Neural cell (in vitro differentiated cells): ENCODE results near the gene MYO5C. TPM values are rescaled to one million over a fixed set of nuclear protein-coding genes. Genes with fewer than 3 reads are reported as not detected.
A peak's percentile ranks its signal among the peaks of the same experiment; 100 is the strongest.

Experiments
- H2AFZ ChIP-seq: fragments of 200-600, 300-800 bp; sonication (generic), shearing (Covaris generic); 2 replicates; pipeline ENCODE4 v1.6.0; 2014; ENCODE audit warnings: low read depth, mild to moderate bottlenecking, antibody characterized with exemption, low read length, moderate library complexity
- H3F3A ChIP-seq: fragments of 200-600 bp; shearing (Covaris generic); 2 replicates; pipeline ENCODE4 v1.6.1; 2016; ENCODE audit warnings: mild to moderate bottlenecking, moderate library complexity, mixed read lengths, antibody characterized with exemption, low read length; ENCODE audit not compliant: insufficient read depth, poor library complexity, severe bottlenecking
- H3K27ac ChIP-seq: fragments of 200-600, 300-800 bp; sonication (generic), shearing (Covaris generic); 2 replicates; pipeline ENCODE4 v1.5.1; 2014; ENCODE audit warnings: mild to moderate bottlenecking, low read length, moderate library complexity
- H3K27me3 ChIP-seq: fragments of 300-800, 200-600 bp; sonication (generic), shearing (Covaris generic); 2 replicates; pipeline ENCODE4 v1.6.0; 2014; ENCODE audit warnings: mild to moderate bottlenecking, low read depth, low read length, moderate library complexity; ENCODE audit not compliant: insufficient read depth
- H3K36me3 ChIP-seq: fragments of 300-800, 200-600 bp; sonication (generic), shearing (Covaris generic); 2 replicates; pipeline ENCODE4 v1.5.1; 2014; ENCODE audit warnings: mild to moderate bottlenecking, antibody characterized with exemption, low read length, moderate library complexity; ENCODE audit not compliant: insufficient read depth
- H3K4me2 ChIP-seq: fragments of 300-800, 200-600 bp; sonication (generic), shearing (Covaris generic); 2 replicates; pipeline ENCODE4 v1.6.0; 2014; ENCODE audit warnings: mild to moderate bottlenecking, low read length
- H3K4me3 ChIP-seq: fragments of 300-800, 200-600 bp; sonication (generic), shearing (Covaris generic); 2 replicates; pipeline ENCODE4 v1.5.1; 2014; ENCODE audit warnings: mild to moderate bottlenecking, low read length, moderate library complexity
- H3K79me2 ChIP-seq: fragments of 200-600 bp; shearing (Covaris generic); replicated peaks from 2 replicates; pipeline ENCODE4 v1.6.0; 2014; ENCODE audit warnings: mild to moderate bottlenecking, low read length, moderate library complexity; ENCODE audit not compliant: insufficient read depth
- H3K9ac ChIP-seq: fragments of 300-800, 200-600 bp; sonication (generic), shearing (Covaris generic); 2 replicates; pipeline ENCODE4 v1.6.1; 2016; ENCODE audit warnings: mild to moderate bottlenecking, low read length, mixed read lengths
- H3K9me2 ChIP-seq: fragments of 200-600 bp; shearing (Covaris generic); 2 replicates; pipeline ENCODE4 v1.6.1; 2016; ENCODE audit warnings: mild to moderate bottlenecking, low read length, mixed read lengths; ENCODE audit not compliant: insufficient read depth
- H3K9me3 ChIP-seq: fragments of 200-600, 300-800 bp; sonication (generic), shearing (Covaris generic); 2 replicates; pipeline ENCODE4 v1.6.1; 2016; ENCODE audit warnings: mild to moderate bottlenecking, mixed run types, low read length, moderate library complexity, mixed read lengths
- H4K20me1 ChIP-seq: fragments of 200-600 bp; shearing (Covaris generic); 2 replicates; pipeline ENCODE4 v1.6.1; 2016; ENCODE audit warnings: mild to moderate bottlenecking, mixed run types; ENCODE audit not compliant: insufficient read depth
- CTCF ChIP-seq: fragments of 450-650 bp; IDR thresholded peaks from 2 replicates; pipeline ENCODE4 v1.5.1; 2014; ENCODE audit warnings: antibody characterized with exemption, mild to moderate bottlenecking, moderate library complexity; ENCODE audit not compliant: poor library complexity, severe bottlenecking
- EP300 ChIP-seq: fragments of 450-650 bp; conservative IDR thresholded peaks from 2 replicates; pipeline ENCODE4 v1.6.1; 2014; ENCODE audit warnings: antibody characterized with exemption, mild to moderate bottlenecking, moderate library complexity; ENCODE audit not compliant: poor library complexity, severe bottlenecking
- EZH2 ChIP-seq: fragments of 200-600, 300-800 bp; shearing (Covaris generic), sonication (generic); IDR thresholded peaks from 2 replicates; pipeline ENCODE4 v1.6.1; 2014; ENCODE audit warnings: antibody characterized with exemption, low read length, borderline replicate concordance, mild to moderate bottlenecking; ENCODE audit not compliant: insufficient read depth, poor library complexity, severe bottlenecking
- MXI1 ChIP-seq: fragments of 450-650 bp; conservative IDR thresholded peaks from 2 replicates; pipeline ENCODE4 v1.6.1; 2014; ENCODE audit warnings: antibody characterized with exemption, mild to moderate bottlenecking; ENCODE audit not compliant: poor library complexity, severe bottlenecking
- POLR2AphosphoS5 ChIP-seq: IDR thresholded peaks from 2 replicates; pipeline ENCODE4 v1.6.1; 2012
- RAD21 ChIP-seq: fragments of 450-650 bp; conservative IDR thresholded peaks from 2 replicates; pipeline ENCODE4 v1.6.1; 2014; ENCODE audit warnings: antibody characterized with exemption, mild to moderate bottlenecking, moderate library complexity
- REST ChIP-seq: IDR thresholded peaks from 2 replicates; pipeline ENCODE4 v1.6.1; 2012; ENCODE audit warnings: borderline replicate concordance
- SMC3 ChIP-seq: fragments of 450-650 bp; conservative IDR thresholded peaks from 2 replicates; pipeline ENCODE4 v1.6.1; 2014; ENCODE audit warnings: antibody characterized with exemption, mild to moderate bottlenecking, moderate library complexity; ENCODE audit not compliant: poor library complexity
- TAF1 ChIP-seq: IDR thresholded peaks from 2 replicates; pipeline ENCODE4 v1.6.1; 2012; ENCODE audit warnings: low read depth
- polyA plus RNA-seq: library from polyadenylated mRNA; depleted of rRNA; stranded (reverse); fragments of >200 nt; gene quantifications from 2 replicates; pipeline ENCODE4 v1.2.3, GENCODE V29; 2014

Gene MYO5C
- polyA plus RNA-seq, 1 donor from 2014 or later: 0.77 TPM

- H3K4me3 ChIP-seq: no peak overlapping the region
- H3K36me3 ChIP-seq: peaks cover 5% of the 10 kb centered on the region
- TF ChIP-seq CTCF (peak; percentile 46), TAF1 (no peak), POLR2AphosphoS5 (no peak), REST (no peak), SMC3 (peak; percentile 60), EZH2 (no peak)
- H3K4me2 ChIP-seq: no peak overlapping the region
- no peak overlapping the region for H3K9ac ChIP-seq
- H3K27ac ChIP-seq: no peak overlapping the region
- no peaks in the 10 kb centered on the region for H3K9me2 ChIP-seq
- no peaks in the 10 kb centered on the region for H4K20me1 ChIP-seq
- no peaks in the 10 kb centered on the region for H3K27me3 ChIP-seq
- H2AFZ ChIP-seq: no peak overlapping the region
- H3K79me2 ChIP-seq: no peaks in the 10 kb centered on the region
- no peaks in the 10 kb centered on the region for H3F3A ChIP-seq
- H3K9me3 ChIP-seq: no peaks in the 10 kb centered on the region
Measured at GRCh38 chr15:52336529-52336928, 40.9 kb upstream of the MYO5C start.

- Histone ChIP-seq H3K9me2 (no peaks in the 10 kb centered on the region), H3K27ac (no peak overlapping the region), H3K79me2 (no peaks in the 10 kb centered on the region), H2AFZ (no peak overlapping the region), H3K9me3 (no peaks in the 10 kb centered on the region), H4K20me1 (no peaks in the 10 kb centered on the region), H3K27me3 (no peaks in the 10 kb centered on the region), H3K9ac (no peak overlapping the region), H3K36me3 (peaks cover 7% of the 10 kb centered on the region), H3K4me2 (no peak overlapping the region), H3F3A (no peaks in the 10 kb centered on the region), H3K4me3 (no peak overlapping the region)
- TF ChIP-seq EP300: no peak
- no peak for TF ChIP-seq SMC3
Measured at GRCh38 chr15:52334491-52335160, 39.0 kb upstream of the MYO5C start.

GRCh38 chr15:52331490-52332240, 36.1 kb upstream of the MYO5C start:
- no peaks in the 10 kb centered on the region for H4K20me1 ChIP-seq
- H2AFZ ChIP-seq: no peak overlapping the region
- H3K27ac ChIP-seq: no peak overlapping the region
- no peaks in the 10 kb centered on the region for H3K9me3 ChIP-seq
- H3K4me2 ChIP-seq: no peak overlapping the region
- no peak overlapping the region for H3K9ac ChIP-seq
- H3K4me3 ChIP-seq: no peak overlapping the region
- H3K36me3 ChIP-seq: peaks cover 20% of the 10 kb centered on the region
- H3K9me2 ChIP-seq: no peaks in the 10 kb centered on the region
- TF ChIP-seq POLR2AphosphoS5 (no peak), EP300 (no peak), EZH2 (no peak), MXI1 (no peak), CTCF (peak; percentile 63), SMC3 (peak; percentile 72), RAD21 (peak; percentile 72), TAF1 (no peak), REST (no peak)
- no peaks in the 10 kb centered on the region for H3K79me2 ChIP-seq
- no peaks in the 10 kb centered on the region for H3F3A ChIP-seq
- no peaks in the 10 kb centered on the region for H3K27me3 ChIP-seq
